ENCODE measurements around the gene PPY. TPM values are rescaled to one million over a fixed set of nuclear protein-coding genes. Genes with fewer than 3 reads are reported as not detected.
A peak's percentile ranks its signal among the peaks of the same experiment; 100 is the strongest.

PPY gene
- total RNA-seq, 1 experiment from 2014 or later = not detected

DNA sequence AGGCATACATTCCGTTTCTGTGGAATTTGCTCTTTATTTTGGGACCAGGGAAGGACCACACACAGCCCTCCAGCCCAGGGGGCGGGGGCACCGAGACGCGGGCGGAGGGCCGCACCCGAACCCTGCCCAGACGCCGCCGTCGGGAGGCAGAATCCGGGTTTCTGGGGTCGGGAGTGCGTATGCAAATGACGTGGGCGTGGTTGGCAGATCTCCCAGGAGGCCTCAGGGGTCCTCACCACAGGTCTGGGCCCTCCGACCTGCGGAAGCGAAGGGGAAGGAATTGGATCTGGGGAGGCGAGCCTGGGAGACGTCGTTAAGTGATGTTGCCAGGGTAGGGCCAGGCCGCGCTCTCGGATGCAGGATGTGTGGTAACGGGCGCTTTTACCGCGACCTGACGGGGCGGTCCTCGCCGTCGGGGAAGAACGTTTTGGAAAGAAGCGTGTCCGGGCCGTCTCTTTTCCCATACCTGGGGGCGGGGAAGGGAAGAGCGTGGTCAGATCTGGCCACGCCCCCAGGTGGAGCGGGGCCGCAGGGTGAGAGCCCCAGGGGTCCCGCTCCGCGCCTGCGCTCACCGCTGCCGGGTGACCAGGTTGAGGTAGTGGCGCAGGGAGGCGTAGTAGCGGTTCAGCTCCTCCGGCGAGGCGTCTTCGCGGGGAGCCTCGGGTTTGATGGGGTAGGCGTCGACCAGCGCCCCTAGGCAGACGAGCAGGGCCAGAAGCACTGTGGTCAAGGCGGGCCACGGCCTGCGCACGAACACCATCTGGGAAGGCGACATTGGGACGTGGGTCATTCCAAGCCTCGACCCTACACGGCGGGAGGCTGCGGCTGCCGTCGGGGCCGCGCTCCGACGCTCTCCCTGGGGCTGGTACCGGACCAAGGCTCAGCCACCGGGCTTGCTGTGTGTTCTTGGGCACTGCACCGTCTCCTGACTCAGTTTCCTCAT lies 10.7 kb upstream of the PPY start:
- Histone ChIP-seq H4K91ac (ENCODE audit: insufficient read length, low read depth, low read length) (no peak overlapping the region), H3K4me2 (ENCODE audit: insufficient read depth, insufficient read length, low read length) (peak overlapping the region; percentile 65), H3K79me1 (ENCODE audit: insufficient read depth, low read depth, low read length, poor library complexity, severe bottlenecking) (no peaks in the 10 kb centered on the region), H2BK15ac (ENCODE audit: low read depth, low read length) (no peak overlapping the region), H2BK20ac (ENCODE audit: low read depth, low read length, poor library complexity, severe bottlenecking) (no peak overlapping the region), H2BK120ac (ENCODE audit: low read depth, low read length, poor library complexity, severe bottlenecking) (no peak overlapping the region), H3K56ac (ENCODE audit: insufficient read length, low read depth, low read length) (no peak overlapping the region), H3K4me1 (ENCODE audit: insufficient read depth, low read length) (0 out of 2 replicates have a peak, but pooled peaks cover 2% of the 10 kb centered on the region), H3K27ac (ENCODE audit: insufficient read length, low read depth, low read length) (no peak overlapping the region), H2AK5ac (ENCODE audit: insufficient read length, low read length) (no peak overlapping the region), H4K8ac (replicated peaks; ENCODE audit: insufficient read length, low read depth, low read length) (no peak overlapping the region), H3K9me3 (ENCODE audit: control insufficient read depth, low read depth, low read length) (no peaks in the 10 kb centered on the region), H3K27me3 (ENCODE audit: insufficient read depth, low read length) (peaks cover 7% of the 10 kb centered on the region; the same call in 1 of the 2 replicates), H2AFZ (ENCODE audit: low read length) (no peak overlapping the region), H4K5ac (ENCODE audit: insufficient read length, low read depth, low read length) (no peak overlapping the region), H3K23me2 (ENCODE audit: insufficient read length, low read depth, low read length, poor library complexity, severe bottlenecking) (peaks cover 15% of the 10 kb centered on the region), H3K18ac (ENCODE audit: insufficient read length, low read depth, low read length) (peak overlapping the region; percentile 78), H3K23ac (ENCODE audit: insufficient read length, low read depth, low read length) (no peak overlapping the region), H2BK12ac (ENCODE audit: insufficient read length, low read depth, low read length) (no peak overlapping the region), H3T11ph (ENCODE audit: low read length) (no peak overlapping the region), H3K14ac (ENCODE audit: insufficient read depth, low read length) (peak overlapping the region; percentile 84; the same call in 1 of the 2 replicates), H2BK5ac (ENCODE audit: insufficient read length, low read length) (no peak overlapping the region), H3K9ac (ENCODE audit: extremely low read depth, insufficient read length, low read length) (no peak overlapping the region), H3K4ac (ENCODE audit: low read depth, low read length) (no peak overlapping the region), H4K20me1 (ENCODE audit: control insufficient read depth, insufficient read depth, insufficient read length) (no peaks in the 10 kb centered on the region), H3K79me2 (ENCODE audit: insufficient read depth, low read length) (no peaks in the 10 kb centered on the region)
- Mint-ChIP-seq H3K9me3 (no peaks in the 10 kb centered on the region), H3K4me3 (peak overlapping the region; percentile 77 to 93), H3K36me3 (ENCODE audit: insufficient read depth in 1 of 3, low read depth in 3 of 3) (no peaks in the 10 kb centered on the region; a peak in 1 of 7 replicates), H3K27ac (peak overlapping the region; percentile 73 to 97 (median 97); a peak in 6 of 7 replicates), H3K4me1 (peaks cover 12 to 14% of the 10 kb centered on the region in 2 experiments), H3K27me3 (ENCODE audit: low read depth) (peaks cover 43% of the 10 kb centered on the region)
- no peak for TF ChIP-seq CTCF (conservative IDR thresholded peaks at IDR 0.05)
- peak; percentile 98 for DNase-seq
- no CpG with 5 or more reads among the region's 82 CpGs for WGBS (ENCODE audit: extremely low coverage, insufficient read length, low lambda C conversion rate)

Data from H9 (cell line).